Parathyroid adenoma (tissue), 2 donors: ENCODE results near the gene ILF3.

ENCODE experiments used
- H2AFZ ChIP-seq: fragments of 300-600 bp; sonication (generic); one replicate; pipeline ENCODE4 v1.7.0; 2017; ENCODE audit warnings: antibody characterized with exemption, mild to moderate bottlenecking
- H3K27ac ChIP-seq: fragments of 300-600 bp; sonication (generic); one replicate; pipeline ENCODE4 v1.7.0; 2017
- H3K27me3 ChIP-seq: fragments of 300-600 bp; sonication (generic); one replicate; pipeline ENCODE4 v1.7.0; 2017; ENCODE audit warnings: low read length; ENCODE audit not compliant: control insufficient read depth, insufficient read depth
- H3K36me3 ChIP-seq: fragments of 300-600 bp; sonication (generic); one replicate; pipeline ENCODE4 v1.7.0; 2017; ENCODE audit warnings: low read length; ENCODE audit not compliant: control insufficient read depth, insufficient read depth
- H3K4me1 ChIP-seq: fragments of 300-600 bp; sonication (generic); one replicate; pipeline ENCODE4 v1.7.0; 2017; ENCODE audit warnings: control low read depth
- H3K4me2 ChIP-seq: fragments of 300-600 bp; sonication (generic); one replicate; pipeline ENCODE4 v1.7.0; 2017; ENCODE audit warnings: low read length
- H3K4me3 ChIP-seq: fragments of 300-600 bp; sonication (generic); one replicate; pipeline ENCODE4 v1.7.0; 2017; ENCODE audit warnings: low read depth, low read length
- H3K79me2 ChIP-seq: fragments of 300-600 bp; sonication (generic); one replicate; pipeline ENCODE4 v1.7.0; 2017; ENCODE audit warnings: control low read depth
- H3K9ac ChIP-seq: fragments of 300-600 bp; sonication (generic); one replicate; pipeline ENCODE4 v1.7.0; 2017; ENCODE audit warnings: mild to moderate bottlenecking
- H3K9me3 ChIP-seq: fragments of 300-600 bp; sonication (generic); one replicate; pipeline ENCODE4 v1.7.0; 2017; ENCODE audit warnings: low read length; ENCODE audit not compliant: control insufficient read depth
- TF ChIP-seq, protein P1 (sequence below): fragments of 300-600 bp; sonication (generic); IDR thresholded peaks from one replicate; pipeline ENCODE4 v1.7.0; 2017; ENCODE audit warnings: antibody characterized with exemption, mild to moderate bottlenecking
- donor health status: primary hyperparathyroidism.

The ILF3 gene

GRCh38 chr19:10644260-10645007, 9.7 kb upstream of the ILF3 start:
- H3K9me3 ChIP-seq, result no peaks in the 10 kb centered on the region
- H3K79me2 ChIP-seq, result no peaks in the 10 kb centered on the region
- TF ChIP-seq, protein P1, sequence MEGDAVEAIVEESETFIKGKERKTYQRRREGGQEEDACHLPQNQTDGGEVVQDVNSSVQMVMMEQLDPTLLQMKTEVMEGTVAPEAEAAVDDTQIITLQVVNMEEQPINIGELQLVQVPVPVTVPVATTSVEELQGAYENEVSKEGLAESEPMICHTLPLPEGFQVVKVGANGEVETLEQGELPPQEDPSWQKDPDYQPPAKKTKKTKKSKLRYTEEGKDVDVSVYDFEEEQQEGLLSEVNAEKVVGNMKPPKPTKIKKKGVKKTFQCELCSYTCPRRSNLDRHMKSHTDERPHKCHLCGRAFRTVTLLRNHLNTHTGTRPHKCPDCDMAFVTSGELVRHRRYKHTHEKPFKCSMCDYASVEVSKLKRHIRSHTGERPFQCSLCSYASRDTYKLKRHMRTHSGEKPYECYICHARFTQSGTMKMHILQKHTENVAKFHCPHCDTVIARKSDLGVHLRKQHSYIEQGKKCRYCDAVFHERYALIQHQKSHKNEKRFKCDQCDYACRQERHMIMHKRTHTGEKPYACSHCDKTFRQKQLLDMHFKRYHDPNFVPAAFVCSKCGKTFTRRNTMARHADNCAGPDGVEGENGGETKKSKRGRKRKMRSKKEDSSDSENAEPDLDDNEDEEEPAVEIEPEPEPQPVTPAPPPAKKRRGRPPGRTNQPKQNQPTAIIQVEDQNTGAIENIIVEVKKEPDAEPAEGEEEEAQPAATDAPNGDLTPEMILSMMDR, result peak; percentile 91
- H3K9ac ChIP-seq, result no peak overlapping the region
- no peak overlapping the region for H3K4me3 ChIP-seq
- H2AFZ ChIP-seq, result peak overlapping the region; percentile 73
- no peaks in the 10 kb centered on the region for H3K36me3 ChIP-seq
- peak overlapping the region; percentile 22 for H3K4me2 ChIP-seq
- H3K27ac ChIP-seq, result no peak overlapping the region
- H3K27me3 ChIP-seq, result no peaks in the 10 kb centered on the region
- H3K4me1 ChIP-seq, result peaks cover 7% of the 10 kb centered on the region

DNA sequence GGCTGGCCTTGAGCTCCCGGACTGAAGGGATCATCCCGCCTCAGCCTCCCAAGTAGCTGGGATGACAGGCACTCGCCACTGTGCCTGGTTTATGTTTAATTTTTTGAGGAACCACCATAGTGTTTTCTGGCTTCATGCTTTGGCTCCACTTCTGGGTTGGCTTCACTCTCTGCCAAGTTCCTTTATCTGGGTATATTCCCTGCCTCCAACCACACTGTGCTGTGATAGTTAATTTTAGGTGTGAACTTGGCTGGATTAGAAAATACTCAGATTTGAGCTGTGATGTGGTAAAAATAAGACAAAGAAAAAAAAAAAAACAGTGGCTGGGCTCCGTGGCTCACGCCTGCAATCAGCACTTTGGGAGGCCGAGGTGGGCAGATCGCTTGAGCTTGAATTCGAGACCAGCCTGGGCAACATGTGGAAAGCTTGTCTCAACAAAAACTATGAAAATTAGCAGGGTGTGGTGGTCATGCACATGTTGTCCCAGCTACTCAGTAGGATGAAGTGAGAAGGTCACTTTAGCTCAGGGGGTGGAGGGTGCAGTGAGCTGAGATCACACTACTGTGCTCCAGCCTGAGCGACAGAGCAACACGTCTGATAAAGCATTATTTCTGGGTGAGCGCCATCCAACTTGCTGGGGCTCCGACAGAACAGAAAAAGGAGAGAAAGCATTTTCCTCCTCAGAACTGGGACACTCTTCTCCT, 7.5 kb upstream of the ILF3 start:
- Histone ChIP-seq H3K27ac (no peak overlapping the region), H3K27me3 (no peaks in the 10 kb centered on the region), H3K4me1 (peaks cover 7% of the 10 kb centered on the region), H3K4me2 (no peak overlapping the region), H3K9me3 (no peaks in the 10 kb centered on the region), H2AFZ (no peak overlapping the region), H3K36me3 (no peaks in the 10 kb centered on the region), H3K79me2 (no peaks in the 10 kb centered on the region), H3K4me3 (no peak overlapping the region), H3K9ac (no peak overlapping the region)
- TF ChIP-seq, protein P1, result no peak

DNA sequence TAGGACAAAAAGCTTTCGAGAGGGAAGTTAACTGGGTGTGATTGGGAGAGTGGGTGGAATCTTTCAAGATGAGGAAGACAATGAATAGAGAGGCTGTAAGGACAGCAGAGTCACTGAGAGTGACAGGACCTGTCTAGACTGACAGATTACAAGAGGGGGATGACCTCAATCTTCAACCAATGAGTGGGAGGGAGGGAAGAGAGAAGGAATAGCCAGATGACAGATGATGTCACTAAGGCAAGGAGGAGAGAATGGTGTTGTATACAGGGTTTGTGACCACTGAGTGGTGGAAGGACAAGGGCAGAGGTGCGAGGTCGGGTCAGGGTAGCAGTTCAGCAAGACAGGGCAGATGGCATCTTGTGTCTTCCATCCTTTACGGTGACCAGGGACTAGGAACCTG, 5.8 kb upstream of the ILF3 start:
- Histone ChIP-seq H3K27me3 (no peaks in the 10 kb centered on the region), H3K9ac (no peak overlapping the region), H3K4me2 (no peak overlapping the region), H3K79me2 (no peaks in the 10 kb centered on the region), H2AFZ (no peak overlapping the region), H3K4me1 (peaks cover 7% of the 10 kb centered on the region), H3K9me3 (no peaks in the 10 kb centered on the region), H3K4me3 (no peak overlapping the region), H3K27ac (no peak overlapping the region), H3K36me3 (no peaks in the 10 kb centered on the region)
- TF ChIP-seq, protein P1, result no peak

GRCh38 chr19:10651851-10652250, 2.3 kb upstream of the ILF3 start:
- H2AFZ ChIP-seq, result no peak overlapping the region
- H3K79me2 ChIP-seq, result peaks cover 13% of the 10 kb centered on the region
- no peaks in the 10 kb centered on the region for H3K9me3 ChIP-seq
- H3K9ac ChIP-seq, result no peak overlapping the region
- H3K36me3 ChIP-seq, result no peaks in the 10 kb centered on the region
- H3K4me3 ChIP-seq, result no peak overlapping the region
- no peak overlapping the region for H3K4me2 ChIP-seq
- H3K27me3 ChIP-seq, result no peaks in the 10 kb centered on the region
- TF ChIP-seq, protein P1, result no peak
- H3K4me1 ChIP-seq, result peaks cover 7% of the 10 kb centered on the region
- no peak overlapping the region for H3K27ac ChIP-seq

DNA sequence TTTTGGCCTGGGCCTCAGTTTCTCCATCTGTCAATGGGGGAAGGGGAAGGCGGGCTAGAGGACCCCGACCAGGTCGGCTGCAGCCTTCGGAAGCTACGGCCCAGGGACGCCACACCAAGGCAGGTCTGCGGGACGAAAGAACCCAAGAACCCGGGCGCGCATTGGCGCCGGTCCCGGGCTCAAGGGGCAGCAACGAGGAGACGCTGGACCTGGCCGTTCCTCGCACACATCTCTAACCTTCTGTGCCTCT, 739 bp upstream of the ILF3 start:
- Histone ChIP-seq H3K4me2 (peak overlapping the region; percentile 87), H2AFZ (peak overlapping the region; percentile 98), H3K9me3 (no peaks in the 10 kb centered on the region), H3K9ac (peak overlapping the region; percentile 100), H3K79me2 (peaks cover 27% of the 10 kb centered on the region), H3K4me3 (peak overlapping the region; percentile 83), H3K27me3 (no peaks in the 10 kb centered on the region), H3K36me3 (no peaks in the 10 kb centered on the region), H3K27ac (peak overlapping the region; percentile 100), H3K4me1 (peaks cover 7% of the 10 kb centered on the region)
- TF ChIP-seq, protein P1, result no peak
